Mesothelial cell of epicardium (in vitro differentiated cells): ENCODE results near the gene OCSTAMP. TPM values are rescaled to one million over a fixed set of nuclear protein-coding genes. Genes with fewer than 3 reads are reported as not detected.

ENCODE experiments used
- DNase-seq, 2 experiments: peaks; one replicate each; pipeline ENCODE4 v3.0.0; 2021; ENCODE audit warnings: low spot score in 2 of 2; ENCODE audit not compliant: unreplicated experiment in 2 of 2
- H3K27ac Mint-ChIP-seq: 2 replicates; pipeline ENCODE4 v1.8.0; 2021; ENCODE audit warnings: mixed read lengths
- H3K27me3 Mint-ChIP-seq: 2 replicates; pipeline ENCODE4 v1.8.0; 2021; ENCODE audit warnings: low read depth, mixed read lengths
- H3K36me3 Mint-ChIP-seq: 2 replicates; pipeline ENCODE4 v1.8.0; 2021; ENCODE audit warnings: mixed read lengths
- H3K4me1 Mint-ChIP-seq: 2 replicates; pipeline ENCODE4 v1.8.0; 2021; ENCODE audit warnings: mixed read lengths
- H3K4me3 Mint-ChIP-seq: 2 replicates; pipeline ENCODE4 v1.8.0; 2021; ENCODE audit warnings: mild to moderate bottlenecking, moderate library complexity, mixed read lengths
- H3K9me3 Mint-ChIP-seq: 2 replicates; pipeline ENCODE4 v1.8.0; 2021; ENCODE audit warnings: mixed read lengths
- total RNA-seq: library from RNA; stranded (reverse); gene quantifications from 3 replicates; pipeline ENCODE4 v1.2.1, GENCODE V29; 2021
- TF ChIP-seq, protein P1 (sequence below): fragments of 200-600 bp; sonication (generic); IDR thresholded peaks from one replicate; pipeline ENCODE4 v1.5.0; 2021; ENCODE audit warnings: antibody characterized with exemption; ENCODE audit not compliant: unreplicated experiment

OCSTAMP gene
- total RNA-seq, 1 donor from 2014 or later = not detected

GRCh38 chr20:46541229-46541935 is 9.1 kb downstream of the OCSTAMP start:
- no peaks in the 10 kb centered on the region for H3K36me3 Mint-ChIP-seq
- TF ChIP-seq, protein P1, sequence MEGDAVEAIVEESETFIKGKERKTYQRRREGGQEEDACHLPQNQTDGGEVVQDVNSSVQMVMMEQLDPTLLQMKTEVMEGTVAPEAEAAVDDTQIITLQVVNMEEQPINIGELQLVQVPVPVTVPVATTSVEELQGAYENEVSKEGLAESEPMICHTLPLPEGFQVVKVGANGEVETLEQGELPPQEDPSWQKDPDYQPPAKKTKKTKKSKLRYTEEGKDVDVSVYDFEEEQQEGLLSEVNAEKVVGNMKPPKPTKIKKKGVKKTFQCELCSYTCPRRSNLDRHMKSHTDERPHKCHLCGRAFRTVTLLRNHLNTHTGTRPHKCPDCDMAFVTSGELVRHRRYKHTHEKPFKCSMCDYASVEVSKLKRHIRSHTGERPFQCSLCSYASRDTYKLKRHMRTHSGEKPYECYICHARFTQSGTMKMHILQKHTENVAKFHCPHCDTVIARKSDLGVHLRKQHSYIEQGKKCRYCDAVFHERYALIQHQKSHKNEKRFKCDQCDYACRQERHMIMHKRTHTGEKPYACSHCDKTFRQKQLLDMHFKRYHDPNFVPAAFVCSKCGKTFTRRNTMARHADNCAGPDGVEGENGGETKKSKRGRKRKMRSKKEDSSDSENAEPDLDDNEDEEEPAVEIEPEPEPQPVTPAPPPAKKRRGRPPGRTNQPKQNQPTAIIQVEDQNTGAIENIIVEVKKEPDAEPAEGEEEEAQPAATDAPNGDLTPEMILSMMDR = no peak
- H3K27me3 Mint-ChIP-seq = peaks cover 47% of the 10 kb centered on the region
- no peak overlapping the region for H3K4me3 Mint-ChIP-seq
- no peaks in the 10 kb centered on the region for H3K4me1 Mint-ChIP-seq
- no peaks in the 10 kb centered on the region for H3K9me3 Mint-ChIP-seq
- DNase-seq = no peak
- H3K27ac Mint-ChIP-seq = no peak overlapping the region

GRCh38 chr20:46539113-46539512 is 11.3 kb downstream of the OCSTAMP start:
- H3K4me1 Mint-ChIP-seq = no peaks in the 10 kb centered on the region
- peaks cover 57% of the 10 kb centered on the region for H3K27me3 Mint-ChIP-seq
- H3K36me3 Mint-ChIP-seq = no peaks in the 10 kb centered on the region
- H3K27ac Mint-ChIP-seq = no peak overlapping the region
- H3K4me3 Mint-ChIP-seq = no peak overlapping the region
- DNase-seq = no peak
- TF ChIP-seq, protein P1 = no peak
- no peaks in the 10 kb centered on the region for H3K9me3 Mint-ChIP-seq

DNA sequence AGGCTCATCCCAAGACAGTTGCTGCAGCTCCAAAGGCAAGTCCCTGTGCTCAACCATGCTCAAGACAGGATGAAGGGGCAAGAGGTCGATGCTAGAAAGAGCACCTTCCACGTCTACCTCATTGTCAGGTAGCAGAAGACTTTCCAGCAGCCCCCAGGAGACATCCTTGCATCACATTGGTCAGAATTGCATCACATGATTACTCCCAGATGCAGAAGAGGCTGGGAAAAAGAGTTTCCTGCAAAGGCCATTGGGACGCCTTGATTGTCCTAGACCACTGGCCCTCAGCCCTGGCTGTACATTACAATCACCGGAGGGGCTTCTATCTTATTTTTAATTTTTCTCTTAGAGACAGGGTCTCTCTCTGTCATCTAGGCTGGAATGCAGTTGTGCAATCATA is 19.8 kb downstream of the OCSTAMP start:
- no peaks in the 10 kb centered on the region for H3K4me1 Mint-ChIP-seq
- H3K27me3 Mint-ChIP-seq = peaks cover 62% of the 10 kb centered on the region
- no peak overlapping the region for H3K4me3 Mint-ChIP-seq
- no peak for DNase-seq
- H3K27ac Mint-ChIP-seq = no peak overlapping the region
- no peaks in the 10 kb centered on the region for H3K9me3 Mint-ChIP-seq
- H3K36me3 Mint-ChIP-seq = no peaks in the 10 kb centered on the region
- TF ChIP-seq, protein P1 = no peak

GRCh38 chr20:46523696-46524328 is 26.6 kb downstream of the OCSTAMP start:
- no peak overlapping the region for H3K4me3 Mint-ChIP-seq
- no peak overlapping the region for H3K27ac Mint-ChIP-seq
- H3K36me3 Mint-ChIP-seq = no peaks in the 10 kb centered on the region
- no peaks in the 10 kb centered on the region for H3K4me1 Mint-ChIP-seq
- DNase-seq = no peak
- H3K9me3 Mint-ChIP-seq = no peaks in the 10 kb centered on the region
- peaks cover 63% of the 10 kb centered on the region for H3K27me3 Mint-ChIP-seq
- TF ChIP-seq, protein P1 = no peak

- no peak for DNase-seq
- TF ChIP-seq, protein P1 = no peak
- H3K36me3 Mint-ChIP-seq = no peaks in the 10 kb centered on the region
- peaks cover 59% of the 10 kb centered on the region for H3K27me3 Mint-ChIP-seq
- H3K4me3 Mint-ChIP-seq = no peak overlapping the region
- H3K9me3 Mint-ChIP-seq = no peaks in the 10 kb centered on the region
- no peaks in the 10 kb centered on the region for H3K4me1 Mint-ChIP-seq
- no peak overlapping the region for H3K27ac Mint-ChIP-seq
Measured at GRCh38 chr20:46523108-46523507, 27.3 kb downstream of the OCSTAMP start.
